ENCODE measurements around the gene GFY. TPM values are rescaled to one million over a fixed set of nuclear protein-coding genes. Genes with fewer than 3 reads are reported as not detected.
A peak's percentile ranks its signal among the peaks of the same experiment; 100 is the strongest.

The GFY gene
- total and polyA plus RNA-seq, 9 of the 15 experiments (the other 6 are each of a cell fraction or from before 2014, with no cell fraction given) = 0.06 to 0.40 (median 0.19) TPM; not detected in 3

GRCh38 chr19:49443366-49444099 lies 18.3 kb downstream of the GFY start (continued):
- no peak; the same call in 1 of the 2 replicates for TF ChIP-seq MGA (IDR thresholded peaks at IDR 0.05)
- TF ChIP-seq E2F4 (CRISPR knock-in tag; IDR thresholded peaks at IDR 0.05; ENCODE audit: low read depth) = peak; percentile 41; the same call in 1 of the 2 replicates
- TF ChIP-seq HOMEZ (CRISPR knock-in tag; IDR thresholded peaks at IDR 0.05) = no peak; the same call in 1 of the 2 replicates
- TF ChIP-seq ZNF76 (CRISPR knock-in tag; IDR thresholded peaks at IDR 0.05; ENCODE audit: borderline replicate concordance) = 0 out of 2 replicates have a peak, but pooled peaks have one; percentile 21
- TF ChIP-seq GATA2 (CRISPR knock-in tag; IDR thresholded peaks at IDR 0.05) = no peak
- TF ChIP-seq PRMT5 (CRISPR knock-in tag; IDR thresholded peaks at IDR 0.05) = no peak
- no peak for TF ChIP-seq ZNF184 (CRISPR knock-in tag; IDR thresholded peaks at IDR 0.05)
- TF ChIP-seq ATF3 (IDR thresholded peaks at IDR 0.05) = no peak
- TF ChIP-seq ATF3 (CRISPR knock-in tag; conservative IDR thresholded peaks at IDR 0.05) = no peak
- no peak for TF ChIP-seq HDAC3 (IDR thresholded peaks at IDR 0.05; ENCODE audit: borderline replicate concordance, partially characterized antibody)
